OCI-LY7 (cell line): Measurements from ENCODE around the gene CTNNA2. TPM values are rescaled to one million over a fixed set of nuclear protein-coding genes. Genes with fewer than 3 reads are reported as not detected.

Experiments used
- BruUV-seq: library from RNA; stranded (reverse); fragments of 400-500 nt; replicated peaks from 2 replicates; lab custom pipeline; 2021; lab: Mats Ljungman, UMichigan
- CTCF ChIA-PET: fragments of 300-600 bp; sonication (Branson Sonifier 250); formaldehyde crosslinking; loops from one replicate; lab custom pipeline; 2022; ENCODE audit warnings: antibody characterized with exemption; ENCODE audit not compliant: unreplicated experiment; lab: Charles Lee
- POLR2A ChIA-PET: fragments of 300-600 bp; sonication (Branson Sonifier 250); formaldehyde crosslinking; loops from one replicate; lab custom pipeline; 2022; ENCODE audit warnings: antibody characterized with exemption; lab: Charles Lee
- DNase-seq: peaks from one replicate; pipeline ENCODE4 v3.0.0-alpha.2; 2015; ENCODE audit warnings: low spot score
- H2AFZ ChIP-seq: fragments of 200-600 bp; sonication (generic), shearing (Covaris generic); 2 replicates; pipeline ENCODE4 v1.6.1; 2014; ENCODE audit warnings: mild to moderate bottlenecking, antibody characterized with exemption, low read length, moderate library complexity
- H3K27ac ChIP-seq: fragments of 200-600 bp; sonication (generic); 2 replicates; pipeline ENCODE4 v1.5.1; 2014; ENCODE audit warnings: mixed run types, low read depth, mild to moderate bottlenecking, moderate library complexity, low read length, inconsistent platforms; ENCODE audit not compliant: poor library complexity, severe bottlenecking
- H3K36me3 ChIP-seq: fragments of 200-600 bp; sonication (generic); 2 replicates; pipeline ENCODE4 v1.6.1; 2014; ENCODE audit warnings: mild to moderate bottlenecking, antibody characterized with exemption, low read length, moderate library complexity, mixed read lengths; ENCODE audit not compliant: insufficient read depth
- H3K4me1 ChIP-seq: fragments of 200-600 bp; sonication (generic); 2 replicates; pipeline ENCODE4 v1.5.1; 2014; ENCODE audit warnings: mild to moderate bottlenecking, low read length; ENCODE audit not compliant: insufficient read depth, poor library complexity, severe bottlenecking
- H3K4me2 ChIP-seq: fragments of 200-600 bp; sonication (generic); 2 replicates; pipeline ENCODE4 v1.6.1; 2014; ENCODE audit warnings: mild to moderate bottlenecking, low read length
- H3K4me3 ChIP-seq: fragments of 200-600 bp; sonication (generic); 2 replicates; pipeline ENCODE4 v1.5.1; 2014; ENCODE audit warnings: mild to moderate bottlenecking, low read depth, low read length; ENCODE audit not compliant: poor library complexity, severe bottlenecking
- H3K79me2 ChIP-seq: fragments of 200-600 bp; sonication (generic); 2 replicates; pipeline ENCODE4 v1.6.1; 2016; ENCODE audit warnings: low read depth, mild to moderate bottlenecking, low read length, moderate library complexity, mixed read lengths; ENCODE audit not compliant: insufficient read depth
- H3K9me2 ChIP-seq: fragments of 200-600 bp; sonication (generic); 2 replicates; pipeline ENCODE4 v1.6.1; 2016; ENCODE audit warnings: mild to moderate bottlenecking, low read length, mixed read lengths; ENCODE audit not compliant: insufficient read depth
- H3K9me3 ChIP-seq: fragments of 200-600 bp; sonication (generic); 2 replicates; pipeline ENCODE4 v1.6.1; 2014; ENCODE audit warnings: mild to moderate bottlenecking, mixed run types, low read length, mixed read lengths
- H4K20me1 ChIP-seq: fragments of 200-600 bp; sonication (generic); 2 replicates; pipeline ENCODE4 v1.6.1; 2014; ENCODE audit warnings: mild to moderate bottlenecking, antibody characterized with exemption, low read length, moderate library complexity, mixed read lengths; ENCODE audit not compliant: insufficient read depth
- EZH2phosphoT487 ChIP-seq: fragments of 200-600 bp; sonication (generic); IDR thresholded peaks from 2 replicates; pipeline ENCODE4 v1.6.1; 2018; ENCODE audit warnings: low read depth, borderline replicate concordance, mild to moderate bottlenecking, mixed run types, antibody characterized with exemption, low read length, moderate library complexity, mixed read lengths
- intact Hi-C: fragments of 100-400 bp; cut with micrococcal nuclease; formaldehyde crosslinking; loops from one replicate; pipeline ENCODE4 v1.10.0; 2022; ENCODE audit not compliant: unreplicated experiment
- total RNA-seq, 2 experiments: library from RNA; depleted of rRNA in 1 of 2; stranded (reverse); fragments of >200 nt in 1 of 2; shearing (Covaris generic) in 1 of 2; gene quantifications; 2 replicates each; pipeline ENCODE4 v1.2.3, GENCODE V29; 2014 to 2022
- TF ChIP-seq, protein P1 (sequence below): fragments of 200-600 bp; sonication (generic); conservative IDR thresholded peaks from 2 replicates; pipeline ENCODE4 v1.5.1; 2014; ENCODE audit warnings: mild to moderate bottlenecking, antibody characterized with exemption, low read length, moderate library complexity, mixed read lengths

CTNNA2 gene
- total RNA-seq, 2 experiments from 2014 or later, result 0.19 to 2.7 TPM

DNA sequence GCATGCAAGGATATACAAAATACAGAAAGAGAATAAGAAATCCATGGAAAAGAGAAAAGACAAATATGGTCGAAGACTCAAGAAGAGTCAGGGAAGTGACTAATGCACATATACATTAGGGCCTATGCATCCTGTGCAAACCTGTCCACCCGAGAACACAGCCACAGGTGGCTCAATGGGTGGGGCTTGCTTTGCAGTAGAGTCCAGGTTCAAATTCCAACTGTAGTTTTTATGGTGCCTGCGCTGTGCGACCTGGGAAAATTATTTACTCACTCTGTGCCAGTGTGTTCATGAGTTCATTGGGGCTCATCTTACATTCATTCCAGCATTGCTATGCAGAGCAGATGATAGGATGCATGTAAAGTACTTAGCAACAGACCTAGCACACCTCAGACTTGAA, 244.7 kb downstream of the CTNNA2 start:
- Histone ChIP-seq H3K79me2 (no peaks in the 10 kb centered on the region), H3K4me2 (no peak overlapping the region), H3K4me1 (no peaks in the 10 kb centered on the region), H4K20me1 (no peaks in the 10 kb centered on the region), H3K9me3 (no peaks in the 10 kb centered on the region), H3K27ac (no peak overlapping the region), H2AFZ (no peak overlapping the region), H3K36me3 (no peaks in the 10 kb centered on the region), H3K4me3 (no peak overlapping the region), H3K9me2 (no peaks in the 10 kb centered on the region)
- POLR2A ChIA-PET, result interaction anchor here (0.7 kb wide), 1 partner anchor 28 kb away, joined by 3 read pairs; no protein-coding TSS in a partner anchor
- BruUV-seq, result no TSS peak
- TF ChIP-seq, protein P1, sequence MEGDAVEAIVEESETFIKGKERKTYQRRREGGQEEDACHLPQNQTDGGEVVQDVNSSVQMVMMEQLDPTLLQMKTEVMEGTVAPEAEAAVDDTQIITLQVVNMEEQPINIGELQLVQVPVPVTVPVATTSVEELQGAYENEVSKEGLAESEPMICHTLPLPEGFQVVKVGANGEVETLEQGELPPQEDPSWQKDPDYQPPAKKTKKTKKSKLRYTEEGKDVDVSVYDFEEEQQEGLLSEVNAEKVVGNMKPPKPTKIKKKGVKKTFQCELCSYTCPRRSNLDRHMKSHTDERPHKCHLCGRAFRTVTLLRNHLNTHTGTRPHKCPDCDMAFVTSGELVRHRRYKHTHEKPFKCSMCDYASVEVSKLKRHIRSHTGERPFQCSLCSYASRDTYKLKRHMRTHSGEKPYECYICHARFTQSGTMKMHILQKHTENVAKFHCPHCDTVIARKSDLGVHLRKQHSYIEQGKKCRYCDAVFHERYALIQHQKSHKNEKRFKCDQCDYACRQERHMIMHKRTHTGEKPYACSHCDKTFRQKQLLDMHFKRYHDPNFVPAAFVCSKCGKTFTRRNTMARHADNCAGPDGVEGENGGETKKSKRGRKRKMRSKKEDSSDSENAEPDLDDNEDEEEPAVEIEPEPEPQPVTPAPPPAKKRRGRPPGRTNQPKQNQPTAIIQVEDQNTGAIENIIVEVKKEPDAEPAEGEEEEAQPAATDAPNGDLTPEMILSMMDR, result no peak
- no peak for TF ChIP-seq EZH2phosphoT487
- DNase-seq, result no peak
- CTCF ChIA-PET, result no interaction called here
- intact Hi-C loops, result no loop called here

DNA sequence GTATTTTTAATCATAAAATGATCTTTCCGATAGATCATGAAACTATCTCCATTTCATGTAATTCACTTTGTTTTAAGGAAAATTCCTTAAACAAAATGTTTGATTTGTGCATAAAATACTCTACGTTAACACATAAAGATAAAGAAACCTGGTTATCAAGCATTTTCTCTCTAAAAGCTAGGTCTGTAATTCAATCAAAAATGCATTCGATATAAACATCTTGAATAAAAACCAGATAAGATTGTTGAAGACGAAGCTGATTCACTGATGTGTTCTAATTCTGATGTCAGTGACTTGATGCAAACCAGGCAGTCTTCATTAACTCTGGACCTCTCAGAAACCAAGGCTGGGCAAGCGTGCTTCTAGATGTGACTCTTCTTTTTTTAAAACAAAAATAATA, 245.2 kb downstream of the CTNNA2 start:
- intact Hi-C loops, result no loop called here
- no peaks in the 10 kb centered on the region for H4K20me1 ChIP-seq
- BruUV-seq, result no TSS peak
- no peak for DNase-seq
- H3K27ac ChIP-seq, result no peak overlapping the region
- POLR2A ChIA-PET, result interaction anchor here (0.7 kb wide), 1 partner anchor 28 kb away, joined by 3 read pairs; no protein-coding TSS in a partner anchor
- H3K4me3 ChIP-seq, result no peak overlapping the region
- H3K36me3 ChIP-seq, result no peaks in the 10 kb centered on the region
- H3K4me1 ChIP-seq, result no peaks in the 10 kb centered on the region
- H2AFZ ChIP-seq, result no peak overlapping the region
- CTCF ChIA-PET, result no interaction called here
- H3K79me2 ChIP-seq, result no peaks in the 10 kb centered on the region
- TF ChIP-seq EZH2phosphoT487, result no peak
- TF ChIP-seq, protein P1, result no peak
- no peaks in the 10 kb centered on the region for H3K9me3 ChIP-seq
- no peaks in the 10 kb centered on the region for H3K9me2 ChIP-seq
- H3K4me2 ChIP-seq, result no peak overlapping the region

DNA sequence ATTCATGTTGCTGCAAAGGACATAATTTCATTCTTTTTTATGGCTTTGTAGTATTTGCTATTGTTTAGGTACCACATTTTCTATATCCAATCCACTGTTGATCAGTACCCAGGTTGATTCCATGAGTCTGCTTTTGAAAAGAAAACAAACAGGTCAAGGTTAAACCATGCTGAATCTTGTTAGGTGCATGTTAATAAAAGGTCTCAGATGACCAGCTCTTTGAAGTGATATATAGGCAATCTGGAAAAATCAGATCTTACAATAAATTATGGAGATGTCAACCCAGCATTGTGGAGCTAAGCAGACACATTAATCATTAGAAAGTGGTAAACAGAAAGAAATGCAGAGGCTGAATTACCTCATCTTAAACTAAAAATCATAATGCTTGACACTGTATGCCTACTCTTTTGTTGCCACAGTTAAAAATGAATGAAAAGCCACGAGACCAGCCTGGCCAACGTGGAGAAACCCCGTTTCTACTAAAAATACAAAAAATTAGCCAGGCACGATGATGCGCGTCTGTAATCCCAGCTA, 246.0 kb downstream of the CTNNA2 start:
- Histone ChIP-seq H4K20me1 (no peaks in the 10 kb centered on the region), H3K9me2 (no peaks in the 10 kb centered on the region), H3K4me1 (no peaks in the 10 kb centered on the region), H3K4me3 (no peak overlapping the region), H3K79me2 (no peaks in the 10 kb centered on the region), H2AFZ (no peak overlapping the region), H3K9me3 (no peaks in the 10 kb centered on the region), H3K27ac (no peak overlapping the region), H3K36me3 (no peaks in the 10 kb centered on the region), H3K4me2 (no peak overlapping the region)
- no TSS peak for BruUV-seq
- ChIA-PET CTCF (no interaction called here), POLR2A (no interaction called here)
- no peak for TF ChIP-seq EZH2phosphoT487
- TF ChIP-seq, protein P1, result no peak
- DNase-seq, result no peak
- intact Hi-C loops, result no loop called here
